GM06990 (cell line): Measurements from ENCODE around the gene COMMD9.

Source experiments
- DNase-seq: peaks from one replicate; pipeline ENCODE4 v3.0.0-alpha.2; 2011; ENCODE audit not compliant: insufficient read length; ENCODE audit errors: extremely low read depth
- H3K27me3 ChIP-seq: replicated peaks from 2 replicates; pipeline ENCODE4 v1.6.0; 2011; ENCODE audit warnings: low read length; ENCODE audit not compliant: control insufficient read depth, insufficient read depth
- H3K36me3 ChIP-seq: 2 replicates; pipeline ENCODE4 v1.5.1; 2011; ENCODE audit warnings: low read length; ENCODE audit not compliant: control insufficient read depth, insufficient read depth
- H3K4me3 ChIP-seq: replicated peaks from 2 replicates; pipeline ENCODE4 v1.5.1; 2011; ENCODE audit warnings: low read depth, mild to moderate bottlenecking, control low read depth, low read length
- CTCF ChIP-seq: IDR thresholded peaks from 2 replicates; pipeline ENCODE4 v1.5.1; 2011; ENCODE audit warnings: low read length, control low read depth, mild to moderate bottlenecking, inconsistent platforms; ENCODE audit not compliant: insufficient read depth, poor library complexity, severe bottlenecking

Gene COMMD9

GRCh38 chr11:36268337-36268985, 20.8 kb downstream of the COMMD9 start:
- H3K27me3 ChIP-seq, result no peaks in the 10 kb centered on the region; the same call in 1 of the 2 replicates
- H3K4me3 ChIP-seq, result no peak overlapping the region
- TF ChIP-seq CTCF, result no peak
- H3K36me3 ChIP-seq, result peaks cover 3% of the 10 kb centered on the region; the same call in 1 of the 2 replicates
- DNase-seq, result no peak

- no peaks in the 10 kb centered on the region for H3K36me3 ChIP-seq
- DNase-seq, result no peak
- H3K27me3 ChIP-seq, result no peaks in the 10 kb centered on the region; the same call in none of the 2 replicates
- TF ChIP-seq CTCF, result no peak
- H3K4me3 ChIP-seq, result no peak overlapping the region
Observed at GRCh38 chr11:36266767-36267166, 22.5 kb downstream of the COMMD9 start.

- no peaks in the 10 kb centered on the region for H3K36me3 ChIP-seq
- peak; percentile 40 for DNase-seq
- H3K27me3 ChIP-seq, result no peaks in the 10 kb centered on the region; the same call in none of the 2 replicates
- H3K4me3 ChIP-seq, result no peak overlapping the region
- TF ChIP-seq CTCF, result peak; percentile 88
Observed at GRCh38 chr11:36265793-36266628, 23.2 kb downstream of the COMMD9 start.

GRCh38 chr11:36264973-36265344, 24.3 kb downstream of the COMMD9 start:
- H3K4me3 ChIP-seq, result no peak overlapping the region
- H3K27me3 ChIP-seq, result no peaks in the 10 kb centered on the region; the same call in none of the 2 replicates
- H3K36me3 ChIP-seq, result no peaks in the 10 kb centered on the region
- no peak for TF ChIP-seq CTCF
- no peak for DNase-seq

- Histone ChIP-seq H3K4me3 (no peak overlapping the region), H3K27me3 (no peaks in the 10 kb centered on the region; the same call in none of the 2 replicates), H3K36me3 (no peaks in the 10 kb centered on the region)
- no peak for DNase-seq
- no peak for TF ChIP-seq CTCF
Observed at GRCh38 chr11:36264011-36264972, 24.9 kb downstream of the COMMD9 start.
